HepG2 (cell line): ENCODE measurements around the gene TRNP1. TPM values are rescaled to one million over a fixed set of nuclear protein-coding genes. Genes with fewer than 3 reads are reported as not detected.

Source experiments
- AGO2 ChIP-seq: fragments of 200-400 bp; formaldehyde crosslinking; optimal IDR thresholded peaks from 2 replicates; pipeline ENCODE3; 2017; ENCODE audit warnings: mild to moderate bottlenecking, low read depth, low read length, moderate library complexity
- ELF3 ChIP-seq: IDR thresholded peaks from 2 replicates; pipeline ENCODE4 v1.6.1; 2016; ENCODE audit warnings: missing genetic modification reagents, missing compliant biosample characterization
- GLI4 ChIP-seq: sonication (generic); formaldehyde crosslinking; IDR thresholded peaks from 2 replicates; pipeline ENCODE4 v1.5.1; 2020; ENCODE audit warnings: missing genetic modification reagents, mild to moderate bottlenecking, moderate library complexity, borderline replicate concordance
- HDAC2 ChIP-seq: sonication (generic); formaldehyde crosslinking; IDR thresholded peaks from 2 replicates; pipeline ENCODE4 v1.4.0; 2020; ENCODE audit warnings: missing genetic modification reagents
- KDM2A ChIP-seq: sonication (generic); formaldehyde crosslinking; IDR thresholded peaks from 2 replicates; pipeline ENCODE4 v1.4.0; 2020; ENCODE audit warnings: low read depth, missing genetic modification reagents, borderline replicate concordance
- KDM5B ChIP-seq: sonication (generic); formaldehyde crosslinking; IDR thresholded peaks from 2 replicates; pipeline ENCODE4 v1.4.0; 2020; ENCODE audit warnings: missing genetic modification reagents, mild to moderate bottlenecking, borderline replicate concordance
- KLF16 ChIP-seq, 2 experiments: sonication (generic) in 1 of 2; formaldehyde crosslinking in 1 of 2; IDR thresholded peaks; 2 replicates each; pipeline versions ENCODE4 v1.6.1 to v1.8.0; 2016 to 2023; ENCODE audit warnings: missing genetic modification reagents in 2 of 2, missing compliant biosample characterization in 1 of 2
- REXO4 ChIP-seq: sonication (generic); formaldehyde crosslinking; IDR thresholded peaks from 2 replicates; pipeline ENCODE4 v1.8.0; 2022; ENCODE audit warnings: missing genetic modification reagents, mild to moderate bottlenecking, borderline replicate concordance
- SIX4 ChIP-seq: sonication (generic); formaldehyde crosslinking; IDR thresholded peaks from 2 replicates; pipeline ENCODE4 v1.4.0; 2020; ENCODE audit warnings: missing genetic modification reagents
- SRSF4 ChIP-seq: fragments of 200-400 bp; formaldehyde crosslinking; IDR thresholded peaks from one replicate; pipeline ENCODE4 v1.6.1; 2018; ENCODE audit warnings: mild to moderate bottlenecking, low read depth, low read length, moderate library complexity; ENCODE audit not compliant: poor library complexity, severe bottlenecking
- SRY ChIP-seq: sonication (generic); formaldehyde crosslinking; IDR thresholded peaks from 2 replicates; pipeline ENCODE4 v1.8.0; 2022; ENCODE audit warnings: mild to moderate bottlenecking, missing genetic modification reagents
- TBX2 ChIP-seq: sonication (generic); formaldehyde crosslinking; IDR thresholded peaks from 2 replicates; pipeline ENCODE4 v1.5.0; 2020; ENCODE audit warnings: missing genetic modification reagents, mild to moderate bottlenecking, borderline replicate concordance
- YEATS4 ChIP-seq: sonication (generic); formaldehyde crosslinking; IDR thresholded peaks from 2 replicates; pipeline ENCODE4 v1.4.0; 2020; ENCODE audit warnings: missing genetic modification reagents, borderline replicate concordance
- ZNF552 ChIP-seq: sonication (generic); formaldehyde crosslinking; IDR thresholded peaks from 2 replicates; pipeline ENCODE4 v1.9.0; 2022; ENCODE audit warnings: missing genetic modification reagents, mild to moderate bottlenecking, borderline replicate concordance
- ZNF563 ChIP-seq: sonication (generic); formaldehyde crosslinking; IDR thresholded peaks from 2 replicates; pipeline ENCODE4 v1.8.0; 2022; ENCODE audit warnings: mild to moderate bottlenecking, moderate library complexity, missing genetic modification reagents
- ZNF670 ChIP-seq: sonication (generic); formaldehyde crosslinking; IDR thresholded peaks from 2 replicates; pipeline ENCODE4 v1.8.0; 2022; ENCODE audit warnings: mild to moderate bottlenecking, missing genetic modification reagents, borderline replicate concordance
- polyA plus RNA-seq, 8 experiments: library from polyadenylated mRNA; depleted of rRNA in 3 of 8; stranded (reverse) in 7 of 8; unstranded in 1 of 8; fragments of >200 nt; fragmentation: Illumina TruSeq in 4 of 8; extraction: Trizol in 4 of 8; gene quantifications; 2 replicates each; pipeline versions ENCODE4 v1.2.1 to v1.2.3, GENCODE V29; 2011 to 2016; ENCODE audit warnings: low read depth in 4 of 8, missing spikeins in 1 of 8, mixed read lengths in 1 of 8; ENCODE audit not compliant: insufficient read depth in 1 of 8
- total RNA-seq, 5 experiments: library from RNA; depleted of rRNA; stranded (reverse); fragments of >200 nt; fragmentation: Illumina TruSeq; extraction: Trizol; gene quantifications; 2 replicates each; pipeline ENCODE4 v1.2.3, GENCODE V29; 2016; ENCODE audit warnings: low read depth in 1 of 5
- TF ChIP-seq, protein P1 (sequence below): IDR thresholded peaks from 2 replicates; pipeline ENCODE4 v1.6.1; 2016; ENCODE audit warnings: control low read depth
- TF ChIP-seq, protein P2 (sequence below): sonication (generic); formaldehyde crosslinking; IDR thresholded peaks from 2 replicates; pipeline ENCODE4 v1.9.0; 2021; ENCODE audit warnings: mild to moderate bottlenecking, missing genetic modification reagents
- TF ChIP-seq, protein P3 (sequence below): sonication (generic); formaldehyde crosslinking; IDR thresholded peaks from 2 replicates; pipeline ENCODE4 v1.5.0; 2020; ENCODE audit warnings: missing genetic modification reagents

TRNP1 gene
- total and polyA plus RNA-seq, 2 of the 13 experiments (the other 11 are each of a cell fraction or from before 2014, with no cell fraction given): 42.0 to 158 TPM

DNA sequence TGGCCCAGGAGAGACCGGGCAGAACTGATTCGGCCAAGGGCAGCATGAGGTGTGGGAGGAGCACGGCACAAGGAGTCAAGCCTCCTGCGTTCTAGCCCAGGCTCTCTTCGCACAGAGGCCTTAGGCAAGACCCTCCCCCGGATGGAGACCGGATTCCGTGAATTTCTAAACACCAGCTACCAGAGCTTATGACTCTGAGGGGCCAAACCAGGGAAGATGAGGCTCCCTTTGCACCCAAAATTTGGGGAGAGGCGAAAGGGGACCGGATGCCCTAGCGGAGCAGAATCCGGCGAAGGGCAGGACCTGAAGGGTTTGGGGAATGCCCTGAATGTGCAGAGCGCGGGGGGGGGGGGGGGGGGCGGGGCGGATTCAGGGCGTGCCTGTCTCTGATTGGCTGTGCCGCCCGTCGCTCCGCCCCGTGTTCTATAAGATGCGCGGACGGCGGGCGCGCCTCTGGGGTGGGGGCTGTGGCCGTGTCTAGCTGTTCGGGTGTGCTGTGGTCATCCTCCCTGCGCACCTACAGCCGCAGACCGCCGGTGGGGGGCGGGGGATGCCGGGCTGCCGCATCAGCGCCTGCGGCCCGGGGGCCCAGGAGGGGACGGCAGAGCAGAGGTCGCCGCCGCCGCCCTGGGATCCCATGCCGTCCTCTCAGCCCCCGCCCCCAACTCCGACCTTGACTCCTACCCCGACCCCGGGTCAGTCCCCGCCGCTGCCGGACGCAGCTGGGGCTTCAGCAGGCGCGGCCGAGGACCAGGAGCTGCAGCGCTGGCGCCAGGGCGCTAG is at the start of gene TRNP1 (continued):
- TF ChIP-seq, protein P1, sequence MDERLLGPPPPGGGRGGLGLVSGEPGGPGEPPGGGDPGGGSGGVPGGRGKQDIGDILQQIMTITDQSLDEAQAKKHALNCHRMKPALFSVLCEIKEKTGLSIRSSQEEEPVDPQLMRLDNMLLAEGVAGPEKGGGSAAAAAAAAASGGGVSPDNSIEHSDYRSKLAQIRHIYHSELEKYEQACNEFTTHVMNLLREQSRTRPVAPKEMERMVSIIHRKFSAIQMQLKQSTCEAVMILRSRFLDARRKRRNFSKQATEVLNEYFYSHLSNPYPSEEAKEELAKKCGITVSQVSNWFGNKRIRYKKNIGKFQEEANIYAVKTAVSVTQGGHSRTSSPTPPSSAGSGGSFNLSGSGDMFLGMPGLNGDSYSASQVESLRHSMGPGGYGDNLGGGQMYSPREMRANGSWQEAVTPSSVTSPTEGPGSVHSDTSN (CRISPR knock-in tag): peak; percentile 85
- peak; percentile 89; the same call in 1 of the 2 replicates for TF ChIP-seq TBX2
- TF ChIP-seq KLF16 (CRISPR knock-in tag; IDR thresholded peaks at IDR 0.05): peak in 1 of 2 experiments; percentile 93; a peak in 1 of 4 replicates
- TF ChIP-seq KDM5B (CRISPR knock-in tag): peak; percentile 78
- TF ChIP-seq AGO2: no peak
- peak; percentile 72; the same call in 1 of the 2 replicates for TF ChIP-seq ZNF552 (CRISPR knock-in tag)
- no peak; the same call in 1 of the 2 replicates for TF ChIP-seq ZNF563 (CRISPR knock-in tag)
- 0 out of 2 replicates have a peak, but pooled peaks have one; percentile 50 for TF ChIP-seq REXO4 (CRISPR knock-in tag)
- TF ChIP-seq YEATS4 (CRISPR knock-in tag): peak; percentile 78
- TF ChIP-seq ZNF670 (CRISPR knock-in tag): peak; percentile 97
- peak; percentile 61 for TF ChIP-seq HDAC2 (CRISPR knock-in tag)
- peak; percentile 72; the same call in 1 of the 2 replicates for TF ChIP-seq SIX4 (CRISPR knock-in tag)
- TF ChIP-seq ELF3 (CRISPR knock-in tag): peak; percentile 56
- TF ChIP-seq SRSF4: no peak
- TF ChIP-seq, protein P2, sequence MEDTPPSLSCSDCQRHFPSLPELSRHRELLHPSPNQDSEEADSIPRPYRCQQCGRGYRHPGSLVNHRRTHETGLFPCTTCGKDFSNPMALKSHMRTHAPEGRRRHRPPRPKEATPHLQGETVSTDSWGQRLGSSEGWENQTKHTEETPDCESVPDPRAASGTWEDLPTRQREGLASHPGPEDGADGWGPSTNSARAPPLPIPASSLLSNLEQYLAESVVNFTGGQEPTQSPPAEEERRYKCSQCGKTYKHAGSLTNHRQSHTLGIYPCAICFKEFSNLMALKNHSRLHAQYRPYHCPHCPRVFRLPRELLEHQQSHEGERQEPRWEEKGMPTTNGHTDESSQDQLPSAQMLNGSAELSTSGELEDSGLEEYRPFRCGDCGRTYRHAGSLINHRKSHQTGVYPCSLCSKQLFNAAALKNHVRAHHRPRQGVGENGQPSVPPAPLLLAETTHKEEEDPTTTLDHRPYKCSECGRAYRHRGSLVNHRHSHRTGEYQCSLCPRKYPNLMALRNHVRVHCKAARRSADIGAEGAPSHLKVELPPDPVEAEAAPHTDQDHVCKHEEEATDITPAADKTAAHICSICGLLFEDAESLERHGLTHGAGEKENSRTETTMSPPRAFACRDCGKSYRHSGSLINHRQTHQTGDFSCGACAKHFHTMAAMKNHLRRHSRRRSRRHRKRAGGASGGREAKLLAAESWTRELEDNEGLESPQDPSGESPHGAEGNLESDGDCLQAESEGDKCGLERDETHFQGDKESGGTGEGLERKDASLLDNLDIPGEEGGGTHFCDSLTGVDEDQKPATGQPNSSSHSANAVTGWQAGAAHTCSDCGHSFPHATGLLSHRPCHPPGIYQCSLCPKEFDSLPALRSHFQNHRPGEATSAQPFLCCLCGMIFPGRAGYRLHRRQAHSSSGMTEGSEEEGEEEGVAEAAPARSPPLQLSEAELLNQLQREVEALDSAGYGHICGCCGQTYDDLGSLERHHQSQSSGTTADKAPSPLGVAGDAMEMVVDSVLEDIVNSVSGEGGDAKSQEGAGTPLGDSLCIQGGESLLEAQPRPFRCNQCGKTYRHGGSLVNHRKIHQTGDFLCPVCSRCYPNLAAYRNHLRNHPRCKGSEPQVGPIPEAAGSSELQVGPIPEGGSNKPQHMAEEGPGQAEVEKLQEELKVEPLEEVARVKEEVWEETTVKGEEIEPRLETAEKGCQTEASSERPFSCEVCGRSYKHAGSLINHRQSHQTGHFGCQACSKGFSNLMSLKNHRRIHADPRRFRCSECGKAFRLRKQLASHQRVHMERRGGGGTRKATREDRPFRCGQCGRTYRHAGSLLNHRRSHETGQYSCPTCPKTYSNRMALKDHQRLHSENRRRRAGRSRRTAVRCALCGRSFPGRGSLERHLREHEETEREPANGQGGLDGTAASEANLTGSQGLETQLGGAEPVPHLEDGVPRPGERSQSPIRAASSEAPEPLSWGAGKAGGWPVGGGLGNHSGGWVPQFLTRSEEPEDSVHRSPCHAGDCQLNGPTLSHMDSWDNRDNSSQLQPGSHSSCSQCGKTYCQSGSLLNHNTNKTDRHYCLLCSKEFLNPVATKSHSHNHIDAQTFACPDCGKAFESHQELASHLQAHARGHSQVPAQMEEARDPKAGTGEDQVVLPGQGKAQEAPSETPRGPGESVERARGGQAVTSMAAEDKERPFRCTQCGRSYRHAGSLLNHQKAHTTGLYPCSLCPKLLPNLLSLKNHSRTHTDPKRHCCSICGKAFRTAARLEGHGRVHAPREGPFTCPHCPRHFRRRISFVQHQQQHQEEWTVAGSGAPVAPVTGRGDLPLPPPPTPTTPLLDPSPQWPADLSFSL (CRISPR knock-in tag): no peak; the same call in 1 of the 2 replicates
- TF ChIP-seq KDM2A: peak; percentile 64; the same call in 1 of the 2 replicates
- TF ChIP-seq SRY (CRISPR knock-in tag): peak; percentile 81; the same call in 1 of the 2 replicates
- TF ChIP-seq, protein P3, sequence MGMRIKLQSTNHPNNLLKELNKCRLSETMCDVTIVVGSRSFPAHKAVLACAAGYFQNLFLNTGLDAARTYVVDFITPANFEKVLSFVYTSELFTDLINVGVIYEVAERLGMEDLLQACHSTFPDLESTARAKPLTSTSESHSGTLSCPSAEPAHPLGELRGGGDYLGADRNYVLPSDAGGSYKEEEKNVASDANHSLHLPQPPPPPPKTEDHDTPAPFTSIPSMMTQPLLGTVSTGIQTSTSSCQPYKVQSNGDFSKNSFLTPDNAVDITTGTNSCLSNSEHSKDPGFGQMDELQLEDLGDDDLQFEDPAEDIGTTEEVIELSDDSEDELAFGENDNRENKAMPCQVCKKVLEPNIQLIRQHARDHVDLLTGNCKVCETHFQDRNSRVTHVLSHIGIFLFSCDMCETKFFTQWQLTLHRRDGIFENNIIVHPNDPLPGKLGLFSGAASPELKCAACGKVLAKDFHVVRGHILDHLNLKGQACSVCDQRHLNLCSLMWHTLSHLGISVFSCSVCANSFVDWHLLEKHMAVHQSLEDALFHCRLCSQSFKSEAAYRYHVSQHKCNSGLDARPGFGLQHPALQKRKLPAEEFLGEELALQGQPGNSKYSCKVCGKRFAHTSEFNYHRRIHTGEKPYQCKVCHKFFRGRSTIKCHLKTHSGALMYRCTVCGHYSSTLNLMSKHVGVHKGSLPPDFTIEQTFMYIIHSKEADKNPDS (CRISPR knock-in tag): no peak
- TF ChIP-seq GLI4 (CRISPR knock-in tag): no peak
